ENCODE data around the gene ARHGAP19. TPM values are rescaled to one million over a fixed set of nuclear protein-coding genes. Genes with fewer than 3 reads are reported as not detected.

Gene ARHGAP19
- polyA plus RNA-seq, 3 donors = 8.3 to 10.6 (median 10.2) TPM

GRCh38 chr10:97183314-97183713 is 109.1 kb downstream of the ARHGAP19 start:
- Mint-ChIP-seq H3K4me1 (peaks cover 1% of the 10 kb centered on the region), H3K9me3 (peaks cover 0 to 10% (median 3%) of the 10 kb centered on the region in 7 donors), H3K36me3 (peaks cover 0 to 5% of the 10 kb centered on the region in 2 donors), H3K27me3 (ENCODE audit: low read depth in 3 of 3) (peaks cover 60 to 81% (median 72%) of the 10 kb centered on the region in 3 donors), H3K4me3 (no peak overlapping the region), H3K27ac (no peak overlapping the region)
- H3K4me1 ChIP-seq (ENCODE audit: control insufficient read depth in 1 of 2, insufficient read depth in 2 of 2, low read length in 2 of 2) = no peaks in the 10 kb centered on the region
- peaks cover 26 to 71% of the 10 kb centered on the region in 2 donors for H3K27me3 ChIP-seq (ENCODE audit: control insufficient read depth in 2 of 2, insufficient read depth in 2 of 2, low read length in 2 of 2)
- H2AFZ ChIP-seq (ENCODE audit: insufficient read depth, low read depth, low read length, poor library complexity, severe bottlenecking) = no peak overlapping the region
- H4K20me1 ChIP-seq (ENCODE audit: insufficient read depth, low read length) = no peaks in the 10 kb centered on the region
- TF ChIP-seq CTCF (IDR thresholded peaks at IDR 0.05) = no peak
- no peak for DNase-seq
- H3K4me3 ChIP-seq (replicated peaks in 1 of 3; ENCODE audit: low read depth in 2 of 3, low read length in 3 of 3) = no peak overlapping the region
- no peak overlapping the region for H3K4me2 ChIP-seq (replicated peaks; ENCODE audit: extremely low read depth, low read length, poor library complexity, severe bottlenecking)
- H3K27ac ChIP-seq (ENCODE audit: low read depth in 1 of 2, low read length in 2 of 2) = no peak overlapping the region
- peaks cover 0 to 13% of the 10 kb centered on the region in 2 donors for H3K9me3 ChIP-seq (replicated peaks in 1 of 2; ENCODE audit: control insufficient read depth in 1 of 2, insufficient read depth in 1 of 2, low read length in 2 of 2)
- intact Hi-C loops (cut with micrococcal nuclease) = no loop called here
- H3K79me2 ChIP-seq (ENCODE audit: insufficient read depth, low read length) = no peaks in the 10 kb centered on the region
- no CpG with 5 or more reads among the region's 3 CpGs for WGBS (ENCODE audit: insufficient coverage)
- no peak overlapping the region for H3K9ac ChIP-seq (ENCODE audit: insufficient read depth, low read length, poor library complexity, severe bottlenecking)
- no peaks in the 10 kb centered on the region for H3K36me3 ChIP-seq (replicated peaks in 1 of 2; ENCODE audit: control insufficient read depth in 1 of 2, insufficient read depth in 2 of 2, low read length in 2 of 2)

GRCh38 chr10:97182288-97182990 is 110.0 kb downstream of the ARHGAP19 start:
- no peak for TF ChIP-seq CTCF (IDR thresholded peaks at IDR 0.05)
- Histone ChIP-seq H4K20me1 (ENCODE audit: insufficient read depth, low read length) (no peaks in the 10 kb centered on the region), H3K4me1 (ENCODE audit: control insufficient read depth in 1 of 2, insufficient read depth in 2 of 2, low read length in 2 of 2) (no peaks in the 10 kb centered on the region), H3K9ac (ENCODE audit: insufficient read depth, low read length, poor library complexity, severe bottlenecking) (no peak overlapping the region), H3K4me2 (replicated peaks; ENCODE audit: extremely low read depth, low read length, poor library complexity, severe bottlenecking) (no peak overlapping the region), H3K9me3 (replicated peaks in 1 of 2; ENCODE audit: control insufficient read depth in 1 of 2, insufficient read depth in 1 of 2, low read length in 2 of 2) (peaks cover 0 to 13% of the 10 kb centered on the region in 2 donors), H3K4me3 (replicated peaks in 1 of 3; ENCODE audit: low read depth in 2 of 3, low read length in 3 of 3) (no peak overlapping the region), H3K79me2 (ENCODE audit: insufficient read depth, low read length) (no peaks in the 10 kb centered on the region), H3K27ac (ENCODE audit: low read depth in 1 of 2, low read length in 2 of 2) (no peak overlapping the region), H3K36me3 (replicated peaks in 1 of 2; ENCODE audit: control insufficient read depth in 1 of 2, insufficient read depth in 2 of 2, low read length in 2 of 2) (no peaks in the 10 kb centered on the region), H3K27me3 (ENCODE audit: control insufficient read depth in 2 of 2, insufficient read depth in 2 of 2, low read length in 2 of 2) (peaks cover 26 to 64% of the 10 kb centered on the region in 2 donors), H2AFZ (ENCODE audit: insufficient read depth, low read depth, low read length, poor library complexity, severe bottlenecking) (no peak overlapping the region)
- DNase-seq = no peak
- intact Hi-C loops (cut with micrococcal nuclease) = no loop called here
- H3K9me3 Mint-ChIP-seq = peaks cover 0 to 10% (median 3%) of the 10 kb centered on the region in 7 donors
- H3K4me1 Mint-ChIP-seq = peaks cover 1% of the 10 kb centered on the region
- no peak overlapping the region for H3K4me3 Mint-ChIP-seq
- H3K27ac Mint-ChIP-seq = no peak overlapping the region
- H3K36me3 Mint-ChIP-seq = peaks cover 0 to 5% of the 10 kb centered on the region in 2 donors
- peaks cover 51 to 72% (median 66%) of the 10 kb centered on the region in 3 donors for H3K27me3 Mint-ChIP-seq (ENCODE audit: low read depth in 3 of 3)
- WGBS (ENCODE audit: insufficient coverage) = 98% methylated on average over 7 of the region's 10 CpGs
